HepG2 (cell line): ENCODE measurements around the gene RBBP8NL. TPM values are rescaled to one million over a fixed set of nuclear protein-coding genes. Genes with fewer than 3 reads are reported as not detected.

Source experiments
- JARID2 ChIP-seq: sonication (generic); formaldehyde crosslinking; IDR thresholded peaks from 2 replicates; pipeline ENCODE4 v1.8.1; 2023; ENCODE audit warnings: missing genetic modification reagents, inconsistent platforms; ENCODE audit not compliant: insufficient replicate concordance
- XRCC5 ChIP-seq: fragments of 200-400 bp; formaldehyde crosslinking; optimal IDR thresholded peaks from 2 replicates; pipeline ENCODE3; 2017; ENCODE audit warnings: mild to moderate bottlenecking, low read length
- ZNF33A ChIP-seq: sonication (generic); formaldehyde crosslinking; IDR thresholded peaks from 2 replicates; pipeline ENCODE4 v1.5.1; 2020; ENCODE audit warnings: missing genetic modification reagents, mild to moderate bottlenecking, moderate library complexity, borderline replicate concordance
- ZNF619 ChIP-seq: sonication (generic); formaldehyde crosslinking; IDR thresholded peaks from 2 replicates; pipeline ENCODE4 v1.4.0; 2020; ENCODE audit warnings: mild to moderate bottlenecking, missing genetic modification reagents
- polyA plus RNA-seq, 8 experiments: library from polyadenylated mRNA; depleted of rRNA in 3 of 8; stranded (reverse) in 7 of 8; unstranded in 1 of 8; fragments of >200 nt; fragmentation: Illumina TruSeq in 4 of 8; extraction: Trizol in 4 of 8; gene quantifications; 2 replicates each; pipeline versions ENCODE4 v1.2.1 to v1.2.3, GENCODE V29; 2011 to 2016; ENCODE audit warnings: low read depth in 4 of 8, missing spikeins in 1 of 8, mixed read lengths in 1 of 8; ENCODE audit not compliant: insufficient read depth in 1 of 8
- total RNA-seq, 5 experiments: library from RNA; depleted of rRNA; stranded (reverse); fragments of >200 nt; fragmentation: Illumina TruSeq; extraction: Trizol; gene quantifications; 2 replicates each; pipeline ENCODE4 v1.2.3, GENCODE V29; 2016; ENCODE audit warnings: low read depth in 1 of 5
- TF ChIP-seq, protein P1 (sequence below): sonication (generic); formaldehyde crosslinking; IDR thresholded peaks from 2 replicates; pipeline ENCODE4 v1.5.0; 2020; ENCODE audit warnings: mild to moderate bottlenecking, missing genetic modification reagents, borderline replicate concordance
- TF ChIP-seq, protein P2 (sequence below): sonication (generic); formaldehyde crosslinking; IDR thresholded peaks from 2 replicates; pipeline ENCODE4 v1.8.0; 2022; ENCODE audit warnings: mild to moderate bottlenecking, missing genetic modification reagents; ENCODE audit not compliant: insufficient replicate concordance
- TF ChIP-seq, protein P3 (sequence below): sonication (generic); formaldehyde crosslinking; conservative IDR thresholded peaks from 2 replicates; pipeline ENCODE4 v1.8.0; 2022; ENCODE audit warnings: low read depth, missing genetic modification reagents
- TF ChIP-seq, protein P4 (sequence below): sonication (generic); formaldehyde crosslinking; conservative IDR thresholded peaks from 2 replicates; pipeline ENCODE4 v1.4.0; 2020; ENCODE audit warnings: missing genetic modification reagents
- TF ChIP-seq, protein P5 (sequence below): sonication (generic); formaldehyde crosslinking; IDR thresholded peaks from 2 replicates; pipeline ENCODE4 v1.4.0; 2020; ENCODE audit warnings: missing genetic modification reagents

The RBBP8NL gene
- total and polyA plus RNA-seq, 2 of the 13 experiments (the other 11 are each of a cell fraction or from before 2014, with no cell fraction given), result 0.69 to 0.86 TPM

DNA sequence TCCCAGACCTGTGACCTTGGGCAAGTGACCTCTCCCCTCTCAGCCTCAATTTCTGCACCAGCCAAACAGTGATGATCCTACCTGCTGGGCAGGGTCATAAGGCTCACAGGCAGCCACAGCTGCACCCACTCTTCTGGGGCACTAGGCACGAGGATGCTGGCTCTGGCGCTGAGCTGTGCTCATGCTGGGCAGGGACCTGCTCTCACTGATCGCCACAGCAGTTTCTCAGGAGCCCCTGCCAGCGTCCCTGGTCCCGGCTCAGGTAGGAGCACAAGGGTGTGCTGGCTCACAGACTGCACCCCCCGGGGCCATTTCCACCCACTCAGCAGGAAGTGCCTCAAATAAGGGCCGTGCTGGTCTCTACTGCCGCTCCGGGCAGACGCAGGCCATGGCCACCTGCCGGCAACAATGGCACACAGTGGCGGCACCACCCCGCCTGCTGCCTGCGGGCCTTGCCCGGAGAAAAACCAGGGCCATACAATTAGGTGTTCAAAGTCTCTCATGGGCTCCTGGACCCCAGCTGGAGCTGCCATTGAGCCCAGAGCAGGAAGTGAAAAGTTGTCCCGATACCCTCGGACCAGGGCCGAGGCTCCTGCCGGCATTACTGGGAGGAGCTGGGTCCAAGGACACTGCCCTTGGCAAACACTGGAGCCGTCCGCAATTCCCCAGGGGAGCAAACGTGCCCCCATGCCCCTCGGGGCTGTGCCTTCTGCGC lies 15.7 kb downstream of the RBBP8NL start (continued):
- TF ChIP-seq, protein P1, sequence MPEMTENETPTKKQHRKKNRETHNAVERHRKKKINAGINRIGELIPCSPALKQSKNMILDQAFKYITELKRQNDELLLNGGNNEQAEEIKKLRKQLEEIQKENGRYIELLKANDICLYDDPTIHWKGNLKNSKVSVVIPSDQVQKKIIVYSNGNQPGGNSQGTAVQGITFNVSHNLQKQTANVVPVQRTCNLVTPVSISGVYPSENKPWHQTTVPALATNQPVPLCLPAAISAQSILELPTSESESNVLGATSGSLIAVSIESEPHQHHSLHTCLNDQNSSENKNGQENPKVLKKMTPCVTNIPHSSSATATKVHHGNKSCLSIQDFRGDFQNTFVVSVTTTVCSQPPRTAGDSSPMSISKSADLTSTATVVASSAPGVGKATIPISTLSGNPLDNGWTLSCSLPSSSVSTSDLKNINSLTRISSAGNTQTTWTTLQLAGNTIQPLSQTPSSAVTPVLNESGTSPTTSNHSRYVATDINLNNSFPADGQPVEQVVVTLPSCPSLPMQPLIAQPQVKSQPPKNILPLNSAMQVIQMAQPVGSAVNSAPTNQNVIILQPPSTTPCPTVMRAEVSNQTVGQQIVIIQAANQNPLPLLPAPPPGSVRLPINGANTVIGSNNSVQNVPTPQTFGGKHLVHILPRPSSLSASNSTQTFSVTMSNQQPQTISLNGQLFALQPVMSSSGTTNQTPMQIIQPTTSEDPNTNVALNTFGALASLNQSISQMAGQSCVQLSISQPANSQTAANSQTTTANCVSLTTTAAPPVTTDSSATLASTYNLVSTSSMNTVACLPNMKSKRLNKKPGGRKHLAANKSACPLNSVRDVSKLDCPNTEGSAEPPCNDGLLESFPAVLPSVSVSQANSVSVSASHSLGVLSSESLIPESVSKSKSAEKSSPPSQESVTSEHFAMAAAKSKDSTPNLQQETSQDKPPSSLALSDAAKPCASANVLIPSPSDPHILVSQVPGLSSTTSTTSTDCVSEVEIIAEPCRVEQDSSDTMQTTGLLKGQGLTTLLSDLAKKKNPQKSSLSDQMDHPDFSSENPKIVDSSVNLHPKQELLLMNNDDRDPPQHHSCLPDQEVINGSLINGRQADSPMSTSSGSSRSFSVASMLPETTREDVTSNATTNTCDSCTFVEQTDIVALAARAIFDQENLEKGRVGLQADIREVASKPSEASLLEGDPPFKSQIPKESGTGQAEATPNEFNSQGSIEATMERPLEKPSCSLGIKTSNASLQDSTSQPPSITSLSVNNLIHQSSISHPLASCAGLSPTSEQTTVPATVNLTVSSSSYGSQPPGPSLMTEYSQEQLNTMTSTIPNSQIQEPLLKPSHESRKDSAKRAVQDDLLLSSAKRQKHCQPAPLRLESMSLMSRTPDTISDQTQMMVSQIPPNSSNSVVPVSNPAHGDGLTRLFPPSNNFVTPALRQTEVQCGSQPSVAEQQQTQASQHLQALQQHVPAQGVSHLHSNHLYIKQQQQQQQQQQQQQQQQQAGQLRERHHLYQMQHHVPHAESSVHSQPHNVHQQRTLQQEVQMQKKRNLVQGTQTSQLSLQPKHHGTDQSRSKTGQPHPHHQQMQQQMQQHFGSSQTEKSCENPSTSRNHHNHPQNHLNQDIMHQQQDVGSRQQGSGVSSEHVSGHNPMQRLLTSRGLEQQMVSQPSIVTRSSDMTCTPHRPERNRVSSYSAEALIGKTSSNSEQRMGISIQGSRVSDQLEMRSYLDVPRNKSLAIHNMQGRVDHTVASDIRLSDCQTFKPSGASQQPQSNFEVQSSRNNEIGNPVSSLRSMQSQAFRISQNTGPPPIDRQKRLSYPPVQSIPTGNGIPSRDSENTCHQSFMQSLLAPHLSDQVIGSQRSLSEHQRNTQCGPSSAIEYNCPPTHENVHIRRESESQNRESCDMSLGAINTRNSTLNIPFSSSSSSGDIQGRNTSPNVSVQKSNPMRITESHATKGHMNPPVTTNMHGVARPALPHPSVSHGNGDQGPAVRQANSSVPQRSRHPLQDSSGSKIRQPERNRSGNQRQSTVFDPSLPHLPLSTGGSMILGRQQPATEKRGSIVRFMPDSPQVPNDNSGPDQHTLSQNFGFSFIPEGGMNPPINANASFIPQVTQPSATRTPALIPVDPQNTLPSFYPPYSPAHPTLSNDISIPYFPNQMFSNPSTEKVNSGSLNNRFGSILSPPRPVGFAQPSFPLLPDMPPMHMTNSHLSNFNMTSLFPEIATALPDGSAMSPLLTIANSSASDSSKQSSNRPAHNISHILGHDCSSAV (CRISPR knock-in tag), result no peak
- TF ChIP-seq, protein P2, sequence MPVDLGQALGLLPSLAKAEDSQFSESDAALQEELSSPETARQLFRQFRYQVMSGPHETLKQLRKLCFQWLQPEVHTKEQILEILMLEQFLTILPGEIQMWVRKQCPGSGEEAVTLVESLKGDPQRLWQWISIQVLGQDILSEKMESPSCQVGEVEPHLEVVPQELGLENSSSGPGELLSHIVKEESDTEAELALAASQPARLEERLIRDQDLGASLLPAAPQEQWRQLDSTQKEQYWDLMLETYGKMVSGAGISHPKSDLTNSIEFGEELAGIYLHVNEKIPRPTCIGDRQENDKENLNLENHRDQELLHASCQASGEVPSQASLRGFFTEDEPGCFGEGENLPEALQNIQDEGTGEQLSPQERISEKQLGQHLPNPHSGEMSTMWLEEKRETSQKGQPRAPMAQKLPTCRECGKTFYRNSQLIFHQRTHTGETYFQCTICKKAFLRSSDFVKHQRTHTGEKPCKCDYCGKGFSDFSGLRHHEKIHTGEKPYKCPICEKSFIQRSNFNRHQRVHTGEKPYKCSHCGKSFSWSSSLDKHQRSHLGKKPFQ (CRISPR knock-in tag), result no peak
- TF ChIP-seq, protein P3, sequence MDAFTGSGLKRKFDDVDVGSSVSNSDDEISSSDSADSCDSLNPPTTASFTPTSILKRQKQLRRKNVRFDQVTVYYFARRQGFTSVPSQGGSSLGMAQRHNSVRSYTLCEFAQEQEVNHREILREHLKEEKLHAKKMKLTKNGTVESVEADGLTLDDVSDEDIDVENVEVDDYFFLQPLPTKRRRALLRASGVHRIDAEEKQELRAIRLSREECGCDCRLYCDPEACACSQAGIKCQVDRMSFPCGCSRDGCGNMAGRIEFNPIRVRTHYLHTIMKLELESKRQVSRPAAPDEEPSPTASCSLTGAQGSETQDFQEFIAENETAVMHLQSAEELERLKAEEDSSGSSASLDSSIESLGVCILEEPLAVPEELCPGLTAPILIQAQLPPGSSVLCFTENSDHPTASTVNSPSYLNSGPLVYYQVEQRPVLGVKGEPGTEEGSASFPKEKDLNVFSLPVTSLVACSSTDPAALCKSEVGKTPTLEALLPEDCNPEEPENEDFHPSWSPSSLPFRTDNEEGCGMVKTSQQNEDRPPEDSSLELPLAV (CRISPR knock-in tag), result no peak
- TF ChIP-seq ZNF619 (CRISPR knock-in tag), result peak; percentile 70; the same call in 1 of the 2 replicates
- TF ChIP-seq ZNF33A, result no peak
- peak; percentile 93 for TF ChIP-seq JARID2 (CRISPR knock-in tag)
- TF ChIP-seq, protein P4, sequence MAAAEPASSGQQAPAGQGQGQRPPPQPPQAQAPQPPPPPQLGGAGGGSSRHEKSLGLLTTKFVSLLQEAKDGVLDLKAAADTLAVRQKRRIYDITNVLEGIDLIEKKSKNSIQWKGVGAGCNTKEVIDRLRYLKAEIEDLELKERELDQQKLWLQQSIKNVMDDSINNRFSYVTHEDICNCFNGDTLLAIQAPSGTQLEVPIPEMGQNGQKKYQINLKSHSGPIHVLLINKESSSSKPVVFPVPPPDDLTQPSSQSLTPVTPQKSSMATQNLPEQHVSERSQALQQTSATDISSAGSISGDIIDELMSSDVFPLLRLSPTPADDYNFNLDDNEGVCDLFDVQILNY (CRISPR knock-in tag), result no peak
- peak; percentile 77 for TF ChIP-seq XRCC5
- TF ChIP-seq, protein P5, sequence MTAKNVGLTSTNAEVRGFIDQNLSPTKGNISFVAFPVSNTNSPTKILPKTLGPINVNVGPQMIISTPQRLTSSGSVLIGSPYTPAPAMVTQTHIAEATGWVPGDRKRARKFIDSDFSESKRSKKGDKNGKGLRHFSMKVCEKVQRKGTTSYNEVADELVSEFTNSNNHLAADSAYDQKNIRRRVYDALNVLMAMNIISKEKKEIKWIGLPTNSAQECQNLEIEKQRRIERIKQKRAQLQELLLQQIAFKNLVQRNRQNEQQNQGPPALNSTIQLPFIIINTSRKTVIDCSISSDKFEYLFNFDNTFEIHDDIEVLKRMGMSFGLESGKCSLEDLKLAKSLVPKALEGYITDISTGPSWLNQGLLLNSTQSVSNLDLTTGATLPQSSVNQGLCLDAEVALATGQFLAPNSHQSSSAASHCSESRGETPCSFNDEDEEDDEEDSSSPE (CRISPR knock-in tag), result peak; percentile 37; the same call in 1 of the 2 replicates
